ENCODE measurements around the gene GFOD2. TPM values are rescaled to one million over a fixed set of nuclear protein-coding genes. Genes with fewer than 3 reads are reported as not detected.

GFOD2 gene
- total RNA-seq, 2 experiments from 2014 or later = 16.2 to 18.0 TPM

- CTCF ChIA-PET (ENCODE audit: unreplicated experiment) = interaction anchor here (1.2 kb wide), 1 partner anchor 15 kb away, joined by 4 read pairs; no protein-coding TSS in a partner anchor
- H3K36me3 ChIP-seq (ENCODE audit: insufficient read depth, low read length) = peaks cover 57% of the 10 kb centered on the region
- peak overlapping the region; percentile 81 for H3K27ac ChIP-seq (ENCODE audit: low read depth, low read length, poor library complexity, severe bottlenecking)
- no peaks in the 10 kb centered on the region for H3K9me2 ChIP-seq (ENCODE audit: insufficient read depth, low read length)
- DNase-seq (ENCODE audit: low spot score) = no peak
- TF ChIP-seq EZH2phosphoT487 (IDR thresholded peaks at IDR 0.05; ENCODE audit: borderline replicate concordance, low read depth, low read length) (no peak), CTCF (conservative IDR thresholded peaks at IDR 0.05; ENCODE audit: low read length) (no peak)
- H4K20me1 ChIP-seq (ENCODE audit: insufficient read depth, low read length) = 0 out of 2 replicates have a peak, but pooled peaks cover 7% of the 10 kb centered on the region
- POLR2A ChIA-PET = interaction anchor here (0.6 to 2.6 kb wide), 6 partner anchors 14 to 170 kb away, joined by 3 to 22 read pairs (median 5); partner anchors contain the start of gene CARMIL2
- intact Hi-C loops (cut with micrococcal nuclease; ENCODE audit: unreplicated experiment) = no loop called here
- no peaks in the 10 kb centered on the region for H3K9me3 ChIP-seq (ENCODE audit: low read length)
- H2AFZ ChIP-seq (ENCODE audit: low read length) = no peak overlapping the region
- peak overlapping the region; percentile 89 for H3K4me2 ChIP-seq (ENCODE audit: low read length)
- H3K4me3 ChIP-seq (ENCODE audit: low read depth, low read length, poor library complexity, severe bottlenecking) = peak overlapping the region; percentile 83
- peaks cover 13% of the 10 kb centered on the region; the same call in 1 of the 2 replicates for H3K79me2 ChIP-seq (ENCODE audit: insufficient read depth, low read depth, low read length)
- BruUV-seq (replicated peaks) = no TSS peak
- peaks cover 14% of the 10 kb centered on the region for H3K4me1 ChIP-seq (ENCODE audit: insufficient read depth, low read length, poor library complexity, severe bottlenecking)
These were observed 60.1 kb downstream of the GFOD2 start for GRCh38 chr16:67658849-67659674.

- no peak overlapping the region; the same call in 1 of the 2 replicates for H3K4me2 ChIP-seq (ENCODE audit: low read length)
- no peaks in the 10 kb centered on the region for H3K9me3 ChIP-seq (ENCODE audit: low read length)
- no peak overlapping the region for H3K4me3 ChIP-seq (ENCODE audit: low read depth, low read length, poor library complexity, severe bottlenecking)
- POLR2A ChIA-PET = interaction anchor here (0.6 to 2.6 kb wide), 5 partner anchors 13 to 169 kb away, joined by 3 to 22 read pairs (median 5); partner anchors contain the start of gene CARMIL2
- H2AFZ ChIP-seq (ENCODE audit: low read length) = no peak overlapping the region
- H3K9me2 ChIP-seq (ENCODE audit: insufficient read depth, low read length) = no peaks in the 10 kb centered on the region
- peaks cover 13% of the 10 kb centered on the region; the same call in 1 of the 2 replicates for H3K79me2 ChIP-seq (ENCODE audit: insufficient read depth, low read depth, low read length)
- peaks cover 65% of the 10 kb centered on the region for H3K36me3 ChIP-seq (ENCODE audit: insufficient read depth, low read length)
- no peak for DNase-seq (ENCODE audit: low spot score)
- H4K20me1 ChIP-seq (ENCODE audit: insufficient read depth, low read length) = 0 out of 2 replicates have a peak, but pooled peaks cover 7% of the 10 kb centered on the region
- no TSS peak for BruUV-seq (replicated peaks)
- peaks cover 14% of the 10 kb centered on the region for H3K4me1 ChIP-seq (ENCODE audit: insufficient read depth, low read length, poor library complexity, severe bottlenecking)
- CTCF ChIA-PET (ENCODE audit: unreplicated experiment) = interaction anchor here (1.2 kb wide), 1 partner anchor 14 kb away, joined by 4 read pairs; no protein-coding TSS in a partner anchor
- intact Hi-C loops (cut with micrococcal nuclease; ENCODE audit: unreplicated experiment) = no loop called here
- H3K27ac ChIP-seq (ENCODE audit: low read depth, low read length, poor library complexity, severe bottlenecking) = no peak overlapping the region
- TF ChIP-seq EZH2phosphoT487 (IDR thresholded peaks at IDR 0.05; ENCODE audit: borderline replicate concordance, low read depth, low read length) (no peak), CTCF (conservative IDR thresholded peaks at IDR 0.05; ENCODE audit: low read length) (no peak)
These were observed 61.2 kb downstream of the GFOD2 start for GRCh38 chr16:67657751-67658518.

Data from OCI-LY7 (cell line).